K562 (cell line): ENCODE data around the gene IQUB. TPM values are rescaled to one million over a fixed set of nuclear protein-coding genes. Genes with fewer than 3 reads are reported as not detected.

Experiments used
- ARNT ChIP-seq, 2 experiments: fragments of 450-650 bp; IDR thresholded peaks; 2 replicates each; pipeline ENCODE4 v1.6.1; 2016; ENCODE audit warnings: mild to moderate bottlenecking in 1 of 2
- ATF7 ChIP-seq: fragments of 450-650 bp; IDR thresholded peaks from 2 replicates; pipeline ENCODE4 v1.7.1; 2014; ENCODE audit warnings: mild to moderate bottlenecking, moderate library complexity
- CBFB ChIP-seq: sonication (generic); formaldehyde crosslinking; IDR thresholded peaks from 2 replicates; pipeline ENCODE4 v1.4.0; 2020; ENCODE audit warnings: mild to moderate bottlenecking, missing genetic modification reagents
- FOXM1 ChIP-seq, 2 experiments: fragments of 450-650 bp in 1 of 2; sonication (generic) in 1 of 2; formaldehyde crosslinking in 1 of 2; IDR thresholded peaks; 2 replicates each; pipeline versions ENCODE4 v1.6.1 to v1.9.0; 2017 to 2022; ENCODE audit warnings: low read depth in 2 of 2, mild to moderate bottlenecking in 2 of 2, missing genetic modification reagents in 1 of 2, moderate library complexity in 1 of 2
- GATAD2A ChIP-seq: fragments of 450-650 bp; IDR thresholded peaks from 2 replicates; pipeline ENCODE4 v1.6.1; 2017
- HDAC3 ChIP-seq: fragments of 450-650 bp; IDR thresholded peaks from 2 replicates; pipeline ENCODE4 v1.6.1; 2018; ENCODE audit warnings: borderline replicate concordance, mild to moderate bottlenecking, moderate library complexity; ENCODE audit not compliant: partially characterized antibody
- HMGXB4 ChIP-seq: sonication (generic); formaldehyde crosslinking; IDR thresholded peaks from 2 replicates; pipeline ENCODE4 v1.8.1; 2023; ENCODE audit warnings: mild to moderate bottlenecking, missing genetic modification reagents
- ILF3 ChIP-seq: fragments of 450-650 bp; IDR thresholded peaks from 2 replicates; pipeline ENCODE4 v1.6.1; 2018; ENCODE audit warnings: antibody characterized with exemption, mild to moderate bottlenecking, moderate library complexity, borderline replicate concordance
- JUNB ChIP-seq: fragments of 450-650 bp; formaldehyde crosslinking; conservative IDR thresholded peaks from 2 replicates; pipeline ENCODE4 v1.4.0; 2020; ENCODE audit warnings: mild to moderate bottlenecking
- JUND ChIP-seq, 2 experiments: IDR thresholded peaks; 2 replicates in 1 of 2; 3 replicates in 1 of 2; pipeline ENCODE4 v1.6.1; 2011; ENCODE audit warnings: borderline replicate concordance in 2 of 2, low read depth in 2 of 2, low read length in 2 of 2, improper control_type of control experiment in 1 of 2, missing biosample characterization in 1 of 2, missing genetic modification characterization in 1 of 2, missing genetic modification reagents in 1 of 2
- MBD2 ChIP-seq: sonication (generic); IDR thresholded peaks from 2 replicates; pipeline ENCODE4 v1.6.1; 2016; ENCODE audit warnings: low read depth, borderline replicate concordance
- MEF2A ChIP-seq: IDR thresholded peaks from 2 replicates; pipeline ENCODE4 v1.6.1; 2011; ENCODE audit warnings: low read depth, mild to moderate bottlenecking, low read length, moderate library complexity; ENCODE audit not compliant: control insufficient read depth
- MEF2D ChIP-seq: conservative IDR thresholded peaks from 2 replicates; pipeline ENCODE4 v1.6.1; 2016; ENCODE audit warnings: low read depth, missing genetic modification characterization, missing compliant biosample characterization
- MYNN ChIP-seq, 2 experiments: sonication (generic); formaldehyde crosslinking in 1 of 2; IDR thresholded peaks; 2 replicates each; pipeline versions ENCODE4 v1.5.0 to v1.6.1; 2016 to 2020; ENCODE audit warnings: antibody characterized with exemption in 1 of 2, missing genetic modification reagents in 1 of 2
- NR2C1 ChIP-seq, 2 experiments: fragments of 450-650 bp; IDR thresholded peaks; 2 replicates each; pipeline ENCODE4 v1.6.1; 2017; ENCODE audit warnings: mild to moderate bottlenecking in 2 of 2, antibody characterized with exemption in 1 of 2, inconsistent platforms in 1 of 2, missing compliant biosample characterization in 1 of 2, missing genetic modification characterization in 1 of 2
- NUFIP1 ChIP-seq: fragments of 450-650 bp; IDR thresholded peaks from 2 replicates; pipeline ENCODE4 v1.6.1; 2018; ENCODE audit not compliant: partially characterized antibody
- SAFB ChIP-seq: fragments of 200-400 bp; formaldehyde crosslinking; IDR thresholded peaks from 2 replicates; pipeline ENCODE4 v1.6.1; 2017; ENCODE audit warnings: low read depth, low read length, borderline replicate concordance
- STAT5A ChIP-seq: IDR thresholded peaks from 2 replicates; pipeline ENCODE4 v1.6.1; 2012; ENCODE audit warnings: low read length, inconsistent platforms, borderline replicate concordance
- ZNF347 ChIP-seq: fragments of 450-650 bp; formaldehyde crosslinking; IDR thresholded peaks from 2 replicates; pipeline ENCODE4 v1.4.0; 2020; ENCODE audit warnings: low read depth, mild to moderate bottlenecking, moderate library complexity
- ZNF408 ChIP-seq: fragments of 250-450 bp; sonication (Bioruptor Pico); IDR thresholded peaks from 2 replicates; pipeline ENCODE4 v1.4.0; 2020; ENCODE audit warnings: low read depth, mild to moderate bottlenecking, moderate library complexity
- ZNF766 ChIP-seq: fragments of 200-800 bp; sonication (Bioruptor generic); conservative IDR thresholded peaks from 2 replicates; pipeline ENCODE4 v1.6.1; 2016; ENCODE audit warnings: missing genetic modification characterization, missing compliant biosample characterization
- ZSCAN29 ChIP-seq: fragments of 450-650 bp; IDR thresholded peaks from 2 replicates; pipeline ENCODE4 v1.6.1; 2017
- polyA plus RNA-seq, 8 experiments: library from polyadenylated mRNA; depleted of rRNA in 4 of 8; stranded (reverse) in 5 of 8; unstranded in 3 of 8; fragments of >200 nt; fragmentation: Nextera tagmentation in 2 of 8; fragmentation: Illumina TruSeq in 1 of 8; extraction: Ambion mirVana in 2 of 8; extraction: Trizol in 1 of 8; gene quantifications; 2 replicates each; pipeline versions ENCODE4 v1.2.1 to v1.2.3, GENCODE V29; 2011 to 2014; ENCODE audit warnings: inconsistent platforms in 1 of 8, missing spikeins in 1 of 8
- total RNA-seq, 7 experiments: library from RNA; depleted of rRNA in 6 of 7; stranded (reverse); fragments of >200 nt in 6 of 7; fragmentation: Illumina TruSeq in 2 of 7; extraction: Trizol in 2 of 7; gene quantifications; 2 replicates each; pipeline versions ENCODE4 v1.2.1 to v1.2.3, GENCODE V29; 2011 to 2021; ENCODE audit warnings: low replicate concordance in 1 of 7
- TF ChIP-seq, protein P1 (sequence below): fragments of 450-650 bp; IDR thresholded peaks from 2 replicates; pipeline ENCODE4 v1.6.1; 2016; ENCODE audit warnings: antibody characterized with exemption
- TF ChIP-seq, protein P2 (sequence below): fragments of 450-650 bp; IDR thresholded peaks from 2 replicates; pipeline ENCODE4 v1.7.1; 2018; ENCODE audit warnings: mild to moderate bottlenecking, low read depth; ENCODE audit not compliant: partially characterized antibody

Gene IQUB
- total and polyA plus RNA-seq, 9 of the 15 experiments (the other 6 are each of a cell fraction or from before 2014, with no cell fraction given): 0.62 to 2.6 (median 1.4) TPM

DNA sequence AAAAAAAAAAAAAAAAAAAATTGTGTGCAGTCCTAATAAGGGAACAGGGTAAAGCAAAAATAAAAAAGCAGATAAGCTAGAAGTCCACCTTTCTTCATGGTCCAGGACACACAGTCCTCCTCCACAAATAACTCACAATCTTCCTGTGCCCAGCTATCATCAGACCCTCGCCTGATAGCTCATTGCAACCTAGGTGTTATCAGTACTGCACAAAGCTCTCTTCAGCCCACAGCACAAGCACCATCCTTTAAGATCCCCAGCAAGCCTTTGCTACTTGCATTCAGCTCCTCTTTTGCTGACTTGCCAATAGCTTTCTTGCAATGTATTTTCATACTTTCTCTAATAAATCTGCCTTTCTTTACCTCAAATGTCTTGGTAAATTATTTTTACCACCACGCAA, 18.2 kb upstream of the IQUB start (continued):
- TF ChIP-seq HMGXB4 (CRISPR knock-in tag): no peak
- peak; percentile 49; the same call in 1 of the 2 replicates for TF ChIP-seq FOXM1 (IDR thresholded peaks at IDR 0.05; ENCODE audit: low read depth)
- no peak for TF ChIP-seq FOXM1 (CRISPR knock-in tag; IDR thresholded peaks at IDR 0.05; ENCODE audit: low read depth)
- peak; percentile 65; the same call in 1 of the 2 replicates for TF ChIP-seq MYNN (IDR thresholded peaks at IDR 0.05)
- no peak for TF ChIP-seq MYNN (CRISPR knock-in tag; IDR thresholded peaks at IDR 0.05)
- no peak for TF ChIP-seq SAFB
- TF ChIP-seq ZNF347 (CRISPR knock-in tag): no peak
- TF ChIP-seq CBFB (CRISPR knock-in tag): no peak
- TF ChIP-seq MBD2: 0 out of 2 replicates have a peak, but pooled peaks have one; percentile 11
- no peak for TF ChIP-seq ATF7
- peak; percentile 8; the same call in 1 of the 2 replicates for TF ChIP-seq JUND (IDR thresholded peaks at IDR 0.05; ENCODE audit: borderline replicate concordance, low read depth, low read length)
- TF ChIP-seq JUND (tag; IDR thresholded peaks at IDR 0.05; ENCODE audit: borderline replicate concordance, low read depth, low read length): 0 out of 3 replicates have a peak, but pooled peaks have one; percentile 13
- TF ChIP-seq ZSCAN29: no peak
- no peak for TF ChIP-seq NR2C1 (IDR thresholded peaks at IDR 0.05)
- no peak for TF ChIP-seq NR2C1 (tag; IDR thresholded peaks at IDR 0.05)
- TF ChIP-seq, protein P1, sequence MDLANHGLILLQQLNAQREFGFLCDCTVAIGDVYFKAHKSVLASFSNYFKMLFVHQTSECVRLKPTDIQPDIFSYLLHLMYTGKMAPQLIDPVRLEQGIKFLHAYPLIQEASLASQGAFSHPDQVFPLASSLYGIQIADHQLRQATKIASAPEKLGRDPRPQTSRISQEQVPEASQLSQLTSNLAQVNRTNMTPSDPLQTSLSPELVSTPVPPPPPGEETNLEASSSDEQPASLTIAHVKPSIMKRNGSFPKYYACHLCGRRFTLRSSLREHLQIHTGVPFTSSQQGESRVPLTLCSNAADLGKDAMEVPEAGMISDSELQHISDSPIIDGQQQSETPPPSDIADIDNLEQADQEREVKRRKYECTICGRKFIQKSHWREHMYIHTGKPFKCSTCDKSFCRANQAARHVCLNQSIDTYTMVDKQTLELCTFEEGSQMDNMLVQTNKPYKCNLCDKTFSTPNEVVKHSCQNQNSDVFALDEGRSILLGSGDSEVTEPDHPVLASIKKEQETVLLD: peak; percentile 69
- no peak for TF ChIP-seq MEF2D
- TF ChIP-seq STAT5A: peak; percentile 82; the same call in 1 of the 2 replicates
- no peak for TF ChIP-seq ARNT (IDR thresholded peaks at IDR 0.05)
- TF ChIP-seq JUNB (CRISPR knock-in tag): no peak
- no peak; the same call in 1 of the 2 replicates for TF ChIP-seq ZNF766
- TF ChIP-seq GATAD2A: no peak
- no peak for TF ChIP-seq ILF3
- TF ChIP-seq MEF2A: no peak
- no peak for TF ChIP-seq ZNF408 (CRISPR knock-in tag)
- TF ChIP-seq, protein P2, sequence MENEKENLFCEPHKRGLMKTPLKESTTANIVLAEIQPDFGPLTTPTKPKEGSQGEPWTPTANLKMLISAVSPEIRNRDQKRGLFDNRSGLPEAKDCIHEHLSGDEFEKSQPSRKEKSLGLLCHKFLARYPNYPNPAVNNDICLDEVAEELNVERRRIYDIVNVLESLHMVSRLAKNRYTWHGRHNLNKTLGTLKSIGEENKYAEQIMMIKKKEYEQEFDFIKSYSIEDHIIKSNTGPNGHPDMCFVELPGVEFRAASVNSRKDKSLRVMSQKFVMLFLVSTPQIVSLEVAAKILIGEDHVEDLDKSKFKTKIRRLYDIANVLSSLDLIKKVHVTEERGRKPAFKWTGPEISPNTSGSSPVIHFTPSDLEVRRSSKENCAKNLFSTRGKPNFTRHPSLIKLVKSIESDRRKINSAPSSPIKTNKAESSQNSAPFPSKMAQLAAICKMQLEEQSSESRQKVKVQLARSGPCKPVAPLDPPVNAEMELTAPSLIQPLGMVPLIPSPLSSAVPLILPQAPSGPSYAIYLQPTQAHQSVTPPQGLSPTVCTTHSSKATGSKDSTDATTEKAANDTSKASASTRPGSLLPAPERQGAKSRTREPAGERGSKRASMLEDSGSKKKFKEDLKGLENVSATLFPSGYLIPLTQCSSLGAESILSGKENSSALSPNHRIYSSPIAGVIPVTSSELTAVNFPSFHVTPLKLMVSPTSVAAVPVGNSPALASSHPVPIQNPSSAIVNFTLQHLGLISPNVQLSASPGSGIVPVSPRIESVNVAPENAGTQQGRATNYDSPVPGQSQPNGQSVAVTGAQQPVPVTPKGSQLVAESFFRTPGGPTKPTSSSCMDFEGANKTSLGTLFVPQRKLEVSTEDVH: no peak
- peak; percentile 53 for TF ChIP-seq HDAC3
- TF ChIP-seq NUFIP1: no peak
